Neural cell (in vitro differentiated cells): ENCODE data around the gene CHCHD10. TPM values are rescaled to one million over a fixed set of nuclear protein-coding genes. Genes with fewer than 3 reads are reported as not detected.

ENCODE experiments used
- H2AFZ ChIP-seq: fragments of 200-600, 300-800 bp; sonication (generic), shearing (Covaris generic); 2 replicates; pipeline ENCODE4 v1.6.0; 2014; ENCODE audit warnings: low read depth, mild to moderate bottlenecking, antibody characterized with exemption, low read length, moderate library complexity
- H3F3A ChIP-seq: fragments of 200-600 bp; shearing (Covaris generic); 2 replicates; pipeline ENCODE4 v1.6.1; 2016; ENCODE audit warnings: mild to moderate bottlenecking, moderate library complexity, mixed read lengths, antibody characterized with exemption, low read length; ENCODE audit not compliant: insufficient read depth, poor library complexity, severe bottlenecking
- H3K27ac ChIP-seq: fragments of 200-600, 300-800 bp; sonication (generic), shearing (Covaris generic); 2 replicates; pipeline ENCODE4 v1.5.1; 2014; ENCODE audit warnings: mild to moderate bottlenecking, low read length, moderate library complexity
- H3K27me3 ChIP-seq: fragments of 300-800, 200-600 bp; sonication (generic), shearing (Covaris generic); 2 replicates; pipeline ENCODE4 v1.6.0; 2014; ENCODE audit warnings: mild to moderate bottlenecking, low read depth, low read length, moderate library complexity; ENCODE audit not compliant: insufficient read depth
- H3K36me3 ChIP-seq: fragments of 300-800, 200-600 bp; sonication (generic), shearing (Covaris generic); 2 replicates; pipeline ENCODE4 v1.5.1; 2014; ENCODE audit warnings: mild to moderate bottlenecking, antibody characterized with exemption, low read length, moderate library complexity; ENCODE audit not compliant: insufficient read depth
- H3K4me2 ChIP-seq: fragments of 300-800, 200-600 bp; sonication (generic), shearing (Covaris generic); 2 replicates; pipeline ENCODE4 v1.6.0; 2014; ENCODE audit warnings: mild to moderate bottlenecking, low read length
- H3K4me3 ChIP-seq: fragments of 300-800, 200-600 bp; sonication (generic), shearing (Covaris generic); 2 replicates; pipeline ENCODE4 v1.5.1; 2014; ENCODE audit warnings: mild to moderate bottlenecking, low read length, moderate library complexity
- H3K79me2 ChIP-seq: fragments of 200-600 bp; shearing (Covaris generic); replicated peaks from 2 replicates; pipeline ENCODE4 v1.6.0; 2014; ENCODE audit warnings: mild to moderate bottlenecking, low read length, moderate library complexity; ENCODE audit not compliant: insufficient read depth
- H3K9ac ChIP-seq: fragments of 300-800, 200-600 bp; sonication (generic), shearing (Covaris generic); 2 replicates; pipeline ENCODE4 v1.6.1; 2016; ENCODE audit warnings: mild to moderate bottlenecking, low read length, mixed read lengths
- H3K9me2 ChIP-seq: fragments of 200-600 bp; shearing (Covaris generic); 2 replicates; pipeline ENCODE4 v1.6.1; 2016; ENCODE audit warnings: mild to moderate bottlenecking, low read length, mixed read lengths; ENCODE audit not compliant: insufficient read depth
- H3K9me3 ChIP-seq: fragments of 200-600, 300-800 bp; sonication (generic), shearing (Covaris generic); 2 replicates; pipeline ENCODE4 v1.6.1; 2016; ENCODE audit warnings: mild to moderate bottlenecking, mixed run types, low read length, moderate library complexity, mixed read lengths
- H4K20me1 ChIP-seq: fragments of 200-600 bp; shearing (Covaris generic); 2 replicates; pipeline ENCODE4 v1.6.1; 2016; ENCODE audit warnings: mild to moderate bottlenecking, mixed run types; ENCODE audit not compliant: insufficient read depth
- CTCF ChIP-seq: fragments of 450-650 bp; IDR thresholded peaks from 2 replicates; pipeline ENCODE4 v1.5.1; 2014; ENCODE audit warnings: antibody characterized with exemption, mild to moderate bottlenecking, moderate library complexity; ENCODE audit not compliant: poor library complexity, severe bottlenecking
- EP300 ChIP-seq: fragments of 450-650 bp; conservative IDR thresholded peaks from 2 replicates; pipeline ENCODE4 v1.6.1; 2014; ENCODE audit warnings: antibody characterized with exemption, mild to moderate bottlenecking, moderate library complexity; ENCODE audit not compliant: poor library complexity, severe bottlenecking
- EZH2 ChIP-seq: fragments of 200-600, 300-800 bp; shearing (Covaris generic), sonication (generic); IDR thresholded peaks from 2 replicates; pipeline ENCODE4 v1.6.1; 2014; ENCODE audit warnings: antibody characterized with exemption, low read length, borderline replicate concordance, mild to moderate bottlenecking; ENCODE audit not compliant: insufficient read depth, poor library complexity, severe bottlenecking
- MXI1 ChIP-seq: fragments of 450-650 bp; conservative IDR thresholded peaks from 2 replicates; pipeline ENCODE4 v1.6.1; 2014; ENCODE audit warnings: antibody characterized with exemption, mild to moderate bottlenecking; ENCODE audit not compliant: poor library complexity, severe bottlenecking
- POLR2AphosphoS5 ChIP-seq: IDR thresholded peaks from 2 replicates; pipeline ENCODE4 v1.6.1; 2012
- RAD21 ChIP-seq: fragments of 450-650 bp; conservative IDR thresholded peaks from 2 replicates; pipeline ENCODE4 v1.6.1; 2014; ENCODE audit warnings: antibody characterized with exemption, mild to moderate bottlenecking, moderate library complexity
- REST ChIP-seq: IDR thresholded peaks from 2 replicates; pipeline ENCODE4 v1.6.1; 2012; ENCODE audit warnings: borderline replicate concordance
- SMC3 ChIP-seq: fragments of 450-650 bp; conservative IDR thresholded peaks from 2 replicates; pipeline ENCODE4 v1.6.1; 2014; ENCODE audit warnings: antibody characterized with exemption, mild to moderate bottlenecking, moderate library complexity; ENCODE audit not compliant: poor library complexity
- TAF1 ChIP-seq: IDR thresholded peaks from 2 replicates; pipeline ENCODE4 v1.6.1; 2012; ENCODE audit warnings: low read depth
- polyA plus RNA-seq: library from polyadenylated mRNA; depleted of rRNA; stranded (reverse); fragments of >200 nt; gene quantifications from 2 replicates; pipeline ENCODE4 v1.2.3, GENCODE V29; 2014

Gene CHCHD10
- polyA plus RNA-seq, 1 donor from 2014 or later: not detected

- Histone ChIP-seq H3K9ac (no peak overlapping the region), H3K4me3 (peak overlapping the region; percentile 83), H3K27ac (no peak overlapping the region), H4K20me1 (peaks cover 5% of the 10 kb centered on the region), H3K79me2 (peaks cover 47% of the 10 kb centered on the region), H3F3A (no peaks in the 10 kb centered on the region), H2AFZ (no peak overlapping the region), H3K4me2 (no peak overlapping the region), H3K9me2 (no peaks in the 10 kb centered on the region), H3K27me3 (no peaks in the 10 kb centered on the region), H3K9me3 (no peaks in the 10 kb centered on the region), H3K36me3 (no peaks in the 10 kb centered on the region)
- no peak for TF ChIP-seq POLR2AphosphoS5
- no peak for TF ChIP-seq TAF1
- TF ChIP-seq EZH2: no peak
- no peak for TF ChIP-seq CTCF
- no peak for TF ChIP-seq EP300
- TF ChIP-seq MXI1: no peak
- TF ChIP-seq RAD21: no peak
- TF ChIP-seq REST: no peak
- TF ChIP-seq SMC3: no peak
Observed at GRCh38 chr22:23789121-23789520, 21.3 kb upstream of the CHCHD10 start.

DNA sequence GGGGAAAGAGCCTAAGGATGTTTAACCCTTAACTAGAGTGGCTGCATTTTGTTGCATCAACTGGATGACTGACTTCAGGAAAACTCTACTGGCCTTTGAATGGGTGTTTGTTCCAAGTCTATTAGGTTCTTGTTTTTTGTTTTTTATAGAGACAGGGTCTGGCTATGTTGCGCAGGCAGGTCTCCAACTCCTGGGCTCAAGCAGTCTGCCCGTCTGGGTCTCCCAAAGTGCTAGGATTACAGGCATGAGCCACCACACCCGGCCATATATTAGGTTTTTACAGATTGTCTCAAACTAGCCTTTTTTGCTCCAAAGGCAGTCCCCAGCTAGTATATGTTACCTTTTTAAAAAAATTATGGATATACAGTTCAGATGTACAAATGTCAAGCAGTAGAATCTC, 20.1 kb upstream of the CHCHD10 start:
- Histone ChIP-seq H3F3A (no peaks in the 10 kb centered on the region), H3K27me3 (no peaks in the 10 kb centered on the region), H3K9ac (peak overlapping the region; percentile 100), H4K20me1 (peaks cover 5% of the 10 kb centered on the region), H3K36me3 (no peaks in the 10 kb centered on the region), H3K9me3 (no peaks in the 10 kb centered on the region), H3K9me2 (no peaks in the 10 kb centered on the region), H3K4me3 (peak overlapping the region; percentile 83), H3K79me2 (peaks cover 47% of the 10 kb centered on the region), H2AFZ (no peak overlapping the region), H3K4me2 (peak overlapping the region; percentile 77), H3K27ac (peak overlapping the region; percentile 99)
- no peak for TF ChIP-seq POLR2AphosphoS5
- TF ChIP-seq REST: no peak
- TF ChIP-seq EP300: no peak
- no peak for TF ChIP-seq RAD21
